OCI-LY7 (cell line): Measurements from ENCODE around the gene CCNB2.

Source experiments
- CTCF ChIP-seq: fragments of 200-600 bp; sonication (generic); conservative IDR thresholded peaks from 2 replicates; pipeline ENCODE4 v1.5.1; 2014; ENCODE audit warnings: mild to moderate bottlenecking, antibody characterized with exemption, low read length, moderate library complexity, mixed read lengths
- EZH2phosphoT487 ChIP-seq: fragments of 200-600 bp; sonication (generic); IDR thresholded peaks from 2 replicates; pipeline ENCODE4 v1.6.1; 2018; ENCODE audit warnings: low read depth, borderline replicate concordance, mild to moderate bottlenecking, mixed run types, antibody characterized with exemption, low read length, moderate library complexity, mixed read lengths

- TF ChIP-seq CTCF (no peak), EZH2phosphoT487 (no peak)
Measured at GRCh38 chr15:59154243-59154642, 49.3 kb downstream of the CCNB2 start.
